ENCODE results near the gene SERPINA10. TPM values are rescaled to one million over a fixed set of nuclear protein-coding genes. Genes with fewer than 3 reads are reported as not detected.
"Not testable (repeated sequence)": the region's sequence is repeated elsewhere in the genome, so short reads cannot be mapped to it uniquely, and the experiment has no call there.

The SERPINA10 gene
- total RNA-seq, 1 donor from 2014 or later = not detected

- DNase-seq (ENCODE audit: low read depth in 2 of 2) = no peak
Measured at GRCh38 chr14:94313991-94314655, 21.1 kb upstream of the SERPINA10 start.

GRCh38 chr14:94312481-94313246 is 19.6 kb upstream of the SERPINA10 start:
- DNase-seq (ENCODE audit: low read depth in 2 of 2) = no peak

- no peak for DNase-seq (ENCODE audit: low read depth in 2 of 2)
Measured at GRCh38 chr14:94310248-94310647, 17.2 kb upstream of the SERPINA10 start.

- DNase-seq (ENCODE audit: low read depth in 2 of 2) = no peak
Measured at GRCh38 chr14:94309721-94310120, 16.7 kb upstream of the SERPINA10 start.

GRCh38 chr14:94307410-94307992 is 14.4 kb upstream of the SERPINA10 start:
- DNase-seq (ENCODE audit: low read depth in 2 of 2) = no peak

- no peak for DNase-seq (ENCODE audit: low read depth in 2 of 2)
Measured at GRCh38 chr14:94306047-94306978, 13.2 kb upstream of the SERPINA10 start.

GRCh38 chr14:94305620-94306019 is 12.6 kb upstream of the SERPINA10 start:
- no peak for DNase-seq (ENCODE audit: low read depth in 2 of 2)

GRCh38 chr14:94304243-94304642 is 11.2 kb upstream of the SERPINA10 start:
- no peak for DNase-seq (ENCODE audit: low read depth in 2 of 2)

- no peak for DNase-seq (ENCODE audit: low read depth in 2 of 2)
Measured at GRCh38 chr14:94303111-94303510, 10.0 kb upstream of the SERPINA10 start.

GRCh38 chr14:94298130-94298529 is 5.1 kb upstream of the SERPINA10 start:
- no peak for DNase-seq (ENCODE audit: low read depth in 2 of 2)

- not testable (repeated sequence) for DNase-seq (ENCODE audit: low read depth in 2 of 2)
Measured at GRCh38 chr14:94296181-94296545, 3.1 kb upstream of the SERPINA10 start.

GRCh38 chr14:94295360-94296180 is 2.5 kb upstream of the SERPINA10 start:
- DNase-seq (ENCODE audit: low read depth in 2 of 2) = no peak

GRCh38 chr14:94293578-94293924 is 483 bp upstream of the SERPINA10 start:
- DNase-seq (ENCODE audit: low read depth in 2 of 2) = no peak

- DNase-seq (ENCODE audit: low read depth in 2 of 2) = no peak
Measured at GRCh38 chr14:94292526-94292871, 569 bp downstream of the SERPINA10 start.

- no peak for DNase-seq (ENCODE audit: low read depth in 2 of 2)
Measured at GRCh38 chr14:94291906-94292525, 1.1 kb downstream of the SERPINA10 start.

- no peak for DNase-seq (ENCODE audit: low read depth in 2 of 2)
Measured at GRCh38 chr14:94291159-94291905, 1.7 kb downstream of the SERPINA10 start.

- no peak for DNase-seq (ENCODE audit: low read depth in 2 of 2)
Measured at GRCh38 chr14:94290197-94290596, 2.9 kb downstream of the SERPINA10 start.

- DNase-seq (ENCODE audit: low read depth in 2 of 2) = no peak
Measured at GRCh38 chr14:94288610-94289465, 4.2 kb downstream of the SERPINA10 start.

- DNase-seq (ENCODE audit: low read depth in 2 of 2) = no peak
Measured at GRCh38 chr14:94285158-94285557, 7.9 kb downstream of the SERPINA10 start.
